Lower leg skin (tissue), 4 donors: Measurements from ENCODE around the gene MPV17L. TPM values are rescaled to one million over a fixed set of nuclear protein-coding genes. Genes with fewer than 3 reads are reported as not detected.
"Not testable (repeated sequence)": the region's sequence is repeated elsewhere in the genome, so short reads cannot be mapped to it uniquely, and the experiment has no call there.

Source experiments
- DNase-seq, 2 donors: peaks; one replicate each; pipeline ENCODE4 v3.0.0-alpha.2; 2019; ENCODE audit warnings: low spot score in 2 of 2
- H3K4me3 ChIP-seq: fragments of 200-600 bp; sonication (generic); 2 replicates; pipeline ENCODE4 v1.5.1; 2017; ENCODE audit warnings: mild to moderate bottlenecking, low read depth; ENCODE audit not compliant: poor library complexity, severe bottlenecking
- CTCF ChIP-seq, 3 donors: fragments of 450-650 bp; IDR thresholded peaks; one replicate each; pipeline ENCODE4 v1.5.1; 2016; ENCODE audit warnings: antibody characterized with exemption in 3 of 3, mild to moderate bottlenecking in 3 of 3, moderate library complexity in 2 of 3
- POLR2A ChIP-seq, 2 donors: fragments of 450-650 bp; IDR thresholded peaks; one replicate each; pipeline ENCODE4 v1.6.1; 2016 to 2017; ENCODE audit warnings: antibody characterized with exemption in 2 of 2, mild to moderate bottlenecking in 1 of 2, moderate library complexity in 1 of 2
- WGBS, 2 donors: methylation state at CpG; one replicate each; pipeline ENCODE4 v1.1.5; 2018; 5-methylcytosine and 5-hydroxymethylcytosine counted together
- intact Hi-C: fragments of 100-400 bp; cut with DNase I; formaldehyde crosslinking; loops from one replicate; pipeline ENCODE4 v1.15.0; 2023; ENCODE audit warnings: low total_unique reads
- total RNA-seq, 4 donors: library from RNA; depleted of rRNA; stranded (reverse); fragments of >200 nt; gene quantifications; one replicate each; pipeline ENCODE4 v1.1.0, GENCODE V29; 2016

The MPV17L gene
- total RNA-seq, 4 donors from 2014 or later: 1.9 to 15.4 (median 9.2) TPM

- 8 to 9% methylated on average over 22 of the region's 22 CpGs for WGBS, 2 donors
- no peak for DNase-seq
- TF ChIP-seq POLR2A (IDR thresholded peaks at IDR 0.05): no peak
- TF ChIP-seq CTCF (IDR thresholded peaks at IDR 0.05): no peak
- H3K4me3 ChIP-seq: peak overlapping the region; percentile 50
- intact Hi-C loops: no loop called here
Measured at GRCh38 chr16:15435216-15435864, 39.8 kb downstream of the MPV17L start.

GRCh38 chr16:15439102-15439501, 43.5 kb downstream of the MPV17L start:
- H3K4me3 ChIP-seq: no peak overlapping the region
- DNase-seq: no peak
- 83 to 88% methylated on average over 4 of the region's 4 CpGs for WGBS, 2 donors
- intact Hi-C loops: no loop called here
- TF ChIP-seq CTCF (IDR thresholded peaks at IDR 0.05): no peak
- TF ChIP-seq POLR2A (IDR thresholded peaks at IDR 0.05): no peak

- TF ChIP-seq POLR2A (IDR thresholded peaks at IDR 0.05): no peak
- TF ChIP-seq CTCF (IDR thresholded peaks at IDR 0.05): no peak
- 81 to 84% methylated on average over 4 of the region's 4 CpGs for WGBS, 2 donors
- no peak overlapping the region for H3K4me3 ChIP-seq
- intact Hi-C loops: no loop called here
- DNase-seq: no peak
Measured at GRCh38 chr16:15439521-15439920, 44.0 kb downstream of the MPV17L start.

- TF ChIP-seq POLR2A (IDR thresholded peaks at IDR 0.05): no peak
- no peak for TF ChIP-seq CTCF (IDR thresholded peaks at IDR 0.05)
- DNase-seq: no peak
- WGBS, 2 donors: 88 to 92% methylated on average over 3 of the region's 3 CpGs
- H3K4me3 ChIP-seq: no peak overlapping the region
- intact Hi-C loops: no loop called here
Measured at GRCh38 chr16:15440852-15441251, 45.3 kb downstream of the MPV17L start.

- intact Hi-C loops, DNase-seq: not testable (repeated sequence)
- 86 to 91% methylated on average over 5 of the region's 5 CpGs for WGBS, 2 donors
Measured at GRCh38 chr16:15442140-15442539, 46.6 kb downstream of the MPV17L start.

GRCh38 chr16:15443753-15444152, 48.2 kb downstream of the MPV17L start:
- DNase-seq: no peak
- intact Hi-C loops: no loop called here
- WGBS, 2 donors: 85 to 91% methylated on average over 4 of the region's 4 CpGs
- TF ChIP-seq CTCF (IDR thresholded peaks at IDR 0.05): no peak
- H3K4me3 ChIP-seq: no peak overlapping the region

More at GRCh38 chr16:15442140-15442539, 46.6 kb downstream of the MPV17L start:
- H3K4me3 ChIP-seq: not testable (repeated sequence)
